ENCODE data around the gene INO80D.
"Not testable (repeated sequence)": the region's sequence is repeated elsewhere in the genome, so short reads cannot be mapped to it uniquely, and the experiment has no call there.

The INO80D gene

GRCh38 chr2:206080927-206081326 lies 5.0 kb downstream of the INO80D start:
- Histone ChIP-seq H3K23ac (ENCODE audit: low read length) (no peak overlapping the region), H2AK5ac (ENCODE audit: low read length) (peak overlapping the region; percentile 6), H3K27me3 (ENCODE audit: insufficient read depth, low read length, poor library complexity) (no peaks in the 10 kb centered on the region), H3K4me2 (ENCODE audit: low read length) (no peak overlapping the region), H3K4me1 (ENCODE audit: control insufficient read depth, low read depth, low read length) (peaks cover 9% of the 10 kb centered on the region), H4K5ac (ENCODE audit: low read length) (no peak overlapping the region), H3K18ac (ENCODE audit: low read length) (no peak overlapping the region), H3K9ac (ENCODE audit: low read length) (no peak overlapping the region), H3K4me3 (ENCODE audit: low read length) (no peak overlapping the region), H2BK5ac (ENCODE audit: low read length) (no peak overlapping the region), H3K79me2 (ENCODE audit: control insufficient read depth, insufficient read depth, low read length) (peaks cover 35% of the 10 kb centered on the region), H3K36me3 (ENCODE audit: control insufficient read depth, insufficient read depth, low read length) (no peaks in the 10 kb centered on the region), H3K4ac (ENCODE audit: low read depth, low read length) (no peak overlapping the region), H3K79me1 (ENCODE audit: low read length) (peaks cover 2% of the 10 kb centered on the region), H4K8ac (ENCODE audit: low read depth, low read length) (no peak overlapping the region), H3K56ac (ENCODE audit: low read length) (no peak overlapping the region), H2BK120ac (ENCODE audit: low read depth, low read length) (no peak overlapping the region), H3K27ac (ENCODE audit: low read depth, low read length) (no peak overlapping the region), H2BK15ac (replicated peaks; ENCODE audit: low read depth) (peak overlapping the region; percentile 27)
- WGBS (ENCODE audit: extremely low coverage, insufficient coverage, low lambda C conversion rate): no CpG with 5 or more reads among the region's 4 CpGs
- DNase-seq: no peak

GRCh38 chr2:206079699-206080465 lies 6.1 kb downstream of the INO80D start:
- no peaks in the 10 kb centered on the region for H3K36me3 ChIP-seq (ENCODE audit: control insufficient read depth, insufficient read depth, low read length)
- peak overlapping the region; percentile 59 for H3K9ac ChIP-seq (ENCODE audit: low read length)
- H3K79me1 ChIP-seq (ENCODE audit: low read length): peaks cover 2% of the 10 kb centered on the region
- peaks cover 43% of the 10 kb centered on the region for H3K79me2 ChIP-seq (ENCODE audit: control insufficient read depth, insufficient read depth, low read length)
- H2AK5ac ChIP-seq (ENCODE audit: low read length): peak overlapping the region; percentile 62
- H3K27me3 ChIP-seq (ENCODE audit: insufficient read depth, low read length, poor library complexity): no peaks in the 10 kb centered on the region
- peak overlapping the region; percentile 68 for H3K4ac ChIP-seq (ENCODE audit: low read depth, low read length)
- peak overlapping the region; percentile 94 for H3K18ac ChIP-seq (ENCODE audit: low read length)
- no CpG with 5 or more reads among the region's 9 CpGs for WGBS (ENCODE audit: extremely low coverage, insufficient coverage, low lambda C conversion rate)
- H3K56ac ChIP-seq (ENCODE audit: low read length): peak overlapping the region; percentile 89
- H4K8ac ChIP-seq (ENCODE audit: low read depth, low read length): peak overlapping the region; percentile 39
- no peak overlapping the region for H3K4me3 ChIP-seq (ENCODE audit: low read length)
- no peak overlapping the region for H2BK120ac ChIP-seq (ENCODE audit: low read depth, low read length)
- peak overlapping the region; percentile 95 for H2BK5ac ChIP-seq (ENCODE audit: low read length)
- H3K4me1 ChIP-seq (ENCODE audit: control insufficient read depth, low read depth, low read length): peaks cover 9% of the 10 kb centered on the region
- H4K5ac ChIP-seq (ENCODE audit: low read length): peak overlapping the region; percentile 1
- no peak overlapping the region for H3K23ac ChIP-seq (ENCODE audit: low read length)
- H3K27ac ChIP-seq (ENCODE audit: low read depth, low read length): peak overlapping the region; percentile 91
- DNase-seq: peak; percentile 92
- H3K4me2 ChIP-seq (ENCODE audit: low read length): peak overlapping the region; percentile 17
- H2BK15ac ChIP-seq (replicated peaks; ENCODE audit: low read depth): no peak overlapping the region

DNA sequence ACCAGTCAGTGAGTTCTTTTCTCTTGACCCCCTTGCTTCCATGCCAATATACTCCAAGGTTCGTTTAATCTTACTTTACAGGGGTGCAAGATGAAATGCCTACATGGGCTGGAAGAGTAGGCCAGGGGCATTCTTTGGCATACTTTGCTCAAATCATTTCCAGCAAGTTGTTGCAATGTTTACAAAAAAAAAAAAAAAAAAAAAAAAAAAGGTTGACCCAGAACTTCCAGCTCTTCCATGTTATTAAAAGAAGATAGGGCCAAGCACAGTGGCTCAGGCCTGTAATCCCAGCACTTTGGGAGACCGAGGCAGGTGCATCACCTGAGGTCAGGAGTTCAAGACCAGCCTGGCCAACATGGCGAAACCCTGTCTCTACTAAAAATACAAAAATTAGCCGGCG lies 8.1 kb downstream of the INO80D start:
- not testable (repeated sequence) for H3K27ac ChIP-seq (ENCODE audit: low read depth, low read length); H3K36me3 ChIP-seq (ENCODE audit: control insufficient read depth, insufficient read depth, low read length); H3K4me1 ChIP-seq (ENCODE audit: control insufficient read depth, low read depth, low read length); H3K4me2 ChIP-seq (ENCODE audit: low read length); H2BK5ac ChIP-seq (ENCODE audit: low read length); H3K4ac ChIP-seq (ENCODE audit: low read depth, low read length); H2AK5ac ChIP-seq (ENCODE audit: low read length); H4K5ac ChIP-seq (ENCODE audit: low read length); DNase-seq; H2BK15ac ChIP-seq (replicated peaks; ENCODE audit: low read depth); H3K79me1 ChIP-seq (ENCODE audit: low read length); H3K27me3 ChIP-seq (ENCODE audit: insufficient read depth, low read length, poor library complexity); H3K4me3 ChIP-seq (ENCODE audit: low read length); H4K8ac ChIP-seq (ENCODE audit: low read depth, low read length); H3K9ac ChIP-seq (ENCODE audit: low read length); H2BK120ac ChIP-seq (ENCODE audit: low read depth, low read length); H3K18ac ChIP-seq (ENCODE audit: low read length); H3K23ac ChIP-seq (ENCODE audit: low read length); H3K56ac ChIP-seq (ENCODE audit: low read length)
- peaks cover 59% of the 10 kb centered on the region for H3K79me2 ChIP-seq (ENCODE audit: control insufficient read depth, insufficient read depth, low read length)
- WGBS (ENCODE audit: extremely low coverage, insufficient coverage, low lambda C conversion rate): no CpG with 5 or more reads among the region's 5 CpGs

DNA sequence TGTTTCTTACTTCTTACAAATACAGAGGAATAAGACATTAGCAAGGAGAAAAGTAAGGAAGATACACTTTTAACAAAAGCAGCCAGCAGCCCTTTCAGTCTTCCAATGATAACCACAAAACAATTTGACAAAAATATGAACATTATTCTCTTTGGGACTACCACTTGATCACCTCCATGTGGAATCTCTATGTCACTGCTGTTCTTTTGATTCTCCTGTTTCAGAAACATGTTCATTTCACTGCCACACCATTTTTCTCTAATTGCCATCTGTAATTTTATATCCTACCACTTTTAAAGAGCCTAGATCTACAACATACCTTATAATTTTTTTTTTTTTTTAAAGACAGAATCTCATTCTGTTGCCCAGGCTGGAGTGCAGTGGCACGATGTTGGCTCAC lies 10.9 kb downstream of the INO80D start:
- Histone ChIP-seq H3K9ac (ENCODE audit: low read length) (no peak overlapping the region), H3K27me3 (ENCODE audit: insufficient read depth, low read length, poor library complexity) (no peaks in the 10 kb centered on the region), H4K5ac (ENCODE audit: low read length) (no peak overlapping the region), H2AK5ac (ENCODE audit: low read length) (no peak overlapping the region), H3K4me2 (ENCODE audit: low read length) (no peak overlapping the region), H2BK15ac (replicated peaks; ENCODE audit: low read depth) (no peak overlapping the region), H3K4me1 (ENCODE audit: control insufficient read depth, low read depth, low read length) (peaks cover 6% of the 10 kb centered on the region), H2BK5ac (ENCODE audit: low read length) (no peak overlapping the region), H3K79me1 (ENCODE audit: low read length) (peaks cover 2% of the 10 kb centered on the region), H3K27ac (ENCODE audit: low read depth, low read length) (no peak overlapping the region), H3K4me3 (ENCODE audit: low read length) (no peak overlapping the region), H3K18ac (ENCODE audit: low read length) (no peak overlapping the region), H2BK120ac (ENCODE audit: low read depth, low read length) (no peak overlapping the region), H3K79me2 (ENCODE audit: control insufficient read depth, insufficient read depth, low read length) (peaks cover 52% of the 10 kb centered on the region), H3K56ac (ENCODE audit: low read length) (no peak overlapping the region), H3K4ac (ENCODE audit: low read depth, low read length) (no peak overlapping the region), H3K36me3 (ENCODE audit: control insufficient read depth, insufficient read depth, low read length) (no peaks in the 10 kb centered on the region), H4K8ac (ENCODE audit: low read depth, low read length) (no peak overlapping the region), H3K23ac (ENCODE audit: low read length) (no peak overlapping the region)
- DNase-seq: no peak
- no CpG with 5 or more reads among the region's 1 CpG for WGBS (ENCODE audit: extremely low coverage, insufficient coverage, low lambda C conversion rate)

DNA sequence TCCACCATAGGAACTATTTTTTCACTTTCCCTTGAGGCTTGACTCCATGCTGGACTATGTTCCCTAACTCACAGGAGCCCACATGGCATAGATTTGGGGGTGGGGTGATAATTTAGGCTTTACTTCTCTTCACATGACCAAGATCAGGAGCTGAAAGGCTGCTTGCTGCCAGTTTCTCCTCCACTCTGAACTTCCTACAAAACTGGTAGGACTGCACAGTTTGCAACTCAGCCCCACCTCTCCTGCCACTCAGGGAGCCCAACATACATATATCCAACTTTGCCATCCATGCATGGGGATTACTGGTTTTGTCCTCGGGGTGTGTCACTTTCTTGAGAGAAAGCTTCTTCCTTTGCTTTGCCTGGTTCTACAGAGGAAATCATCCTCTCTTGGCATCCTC lies 14.2 kb downstream of the INO80D start:
- no peak for DNase-seq
- no peak overlapping the region for H3K18ac ChIP-seq (ENCODE audit: low read length)
- no peak overlapping the region for H4K8ac ChIP-seq (ENCODE audit: low read depth, low read length)
- no peak overlapping the region for H2AK5ac ChIP-seq (ENCODE audit: low read length)
- no peak overlapping the region for H3K27ac ChIP-seq (ENCODE audit: low read depth, low read length)
- H3K23ac ChIP-seq (ENCODE audit: low read length): no peak overlapping the region
- H3K4me2 ChIP-seq (ENCODE audit: low read length): no peak overlapping the region
- WGBS (ENCODE audit: extremely low coverage, insufficient coverage, low lambda C conversion rate): no CpG with 5 or more reads among the region's 1 CpG
- no peak overlapping the region for H3K4ac ChIP-seq (ENCODE audit: low read depth, low read length)
- no peak overlapping the region for H2BK120ac ChIP-seq (ENCODE audit: low read depth, low read length)
- no peak overlapping the region for H3K56ac ChIP-seq (ENCODE audit: low read length)
- no peaks in the 10 kb centered on the region for H3K27me3 ChIP-seq (ENCODE audit: insufficient read depth, low read length, poor library complexity)
- H3K36me3 ChIP-seq (ENCODE audit: control insufficient read depth, insufficient read depth, low read length): no peaks in the 10 kb centered on the region
- H4K5ac ChIP-seq (ENCODE audit: low read length): no peak overlapping the region
- H2BK5ac ChIP-seq (ENCODE audit: low read length): no peak overlapping the region
- no peak overlapping the region for H3K9ac ChIP-seq (ENCODE audit: low read length)
- no peak overlapping the region for H3K4me3 ChIP-seq (ENCODE audit: low read length)
- H2BK15ac ChIP-seq (replicated peaks; ENCODE audit: low read depth): no peak overlapping the region
- peaks cover 49% of the 10 kb centered on the region for H3K79me2 ChIP-seq (ENCODE audit: control insufficient read depth, insufficient read depth, low read length)
- no peaks in the 10 kb centered on the region for H3K79me1 ChIP-seq (ENCODE audit: low read length)
- H3K4me1 ChIP-seq (ENCODE audit: control insufficient read depth, low read depth, low read length): no peaks in the 10 kb centered on the region

GRCh38 chr2:206069417-206069816 lies 16.6 kb downstream of the INO80D start:
- H3K4me1 ChIP-seq (ENCODE audit: control insufficient read depth, low read depth, low read length): no peaks in the 10 kb centered on the region
- no peak overlapping the region for H2AK5ac ChIP-seq (ENCODE audit: low read length)
- H3K79me2 ChIP-seq (ENCODE audit: control insufficient read depth, insufficient read depth, low read length): peaks cover 44% of the 10 kb centered on the region
- no peak overlapping the region for H3K9ac ChIP-seq (ENCODE audit: low read length)
- no peak overlapping the region for H3K56ac ChIP-seq (ENCODE audit: low read length)
- no peak overlapping the region for H3K4me3 ChIP-seq (ENCODE audit: low read length)
- H3K4ac ChIP-seq (ENCODE audit: low read depth, low read length): no peak overlapping the region
- no peak overlapping the region for H4K5ac ChIP-seq (ENCODE audit: low read length)
- no peak overlapping the region for H2BK15ac ChIP-seq (replicated peaks; ENCODE audit: low read depth)
- WGBS (ENCODE audit: extremely low coverage, insufficient coverage, low lambda C conversion rate): no CpG with 5 or more reads among the region's 2 CpGs
- no peak overlapping the region for H3K4me2 ChIP-seq (ENCODE audit: low read length)
- no peaks in the 10 kb centered on the region for H3K27me3 ChIP-seq (ENCODE audit: insufficient read depth, low read length, poor library complexity)
- no peak overlapping the region for H2BK5ac ChIP-seq (ENCODE audit: low read length)
- no peak overlapping the region for H3K27ac ChIP-seq (ENCODE audit: low read depth, low read length)
- H3K79me1 ChIP-seq (ENCODE audit: low read length): no peaks in the 10 kb centered on the region
- no peak overlapping the region for H3K18ac ChIP-seq (ENCODE audit: low read length)
- H3K23ac ChIP-seq (ENCODE audit: low read length): no peak overlapping the region
- no peak overlapping the region for H2BK120ac ChIP-seq (ENCODE audit: low read depth, low read length)
- no peaks in the 10 kb centered on the region for H3K36me3 ChIP-seq (ENCODE audit: control insufficient read depth, insufficient read depth, low read length)
- no peak for DNase-seq
- H4K8ac ChIP-seq (ENCODE audit: low read depth, low read length): no peak overlapping the region
